Gastroesophageal sphincter (tissue), 4 donors: ENCODE measurements around the gene AGXT2. TPM values are rescaled to one million over a fixed set of nuclear protein-coding genes. Genes with fewer than 3 reads are reported as not detected.

Source experiments
- ATAC-seq: fragments of 150-250 bp; one replicate; pipeline ENCODE4 v1.9.1; 2016; ENCODE audit warnings: mild to moderate bottlenecking, moderate library complexity
- H3K27ac ChIP-seq, 4 donors: fragments of 200-600 bp; sonication (generic) in 3 of 4; 1 replicate in 3 of 4; 2 replicates in 1 of 4; pipeline ENCODE4 v1.5.1; 2016 to 2019
- H3K27me3 ChIP-seq: fragments of 200-600 bp; sonication (generic); one replicate; pipeline ENCODE4 v1.5.1; 2019
- H3K36me3 ChIP-seq, 2 donors: fragments of 200-600 bp; sonication (generic); one replicate each; pipeline ENCODE4 v1.5.1; 2019; ENCODE audit warnings: control low read depth in 1 of 2
- H3K4me1 ChIP-seq, 3 donors: fragments of 200-600 bp; sonication (generic); 1 replicate in 2 of 3; 2 replicates in 1 of 3; pipeline ENCODE4 v1.5.1; 2016 to 2019; ENCODE audit warnings: control low read depth in 2 of 3
- H3K4me3 ChIP-seq, 2 donors: fragments of 200-600 bp; sonication (generic); one replicate each; pipeline ENCODE4 v1.5.1; 2019; ENCODE audit warnings: mild to moderate bottlenecking in 1 of 2, moderate library complexity in 1 of 2
- H3K9me3 ChIP-seq, 3 donors: fragments of 200-600 bp; sonication (generic); one replicate each; pipeline ENCODE4 v1.5.1; 2017 to 2019; ENCODE audit warnings: control low read depth in 2 of 3
- CTCF ChIP-seq, 4 experiments: fragments of 200-600 bp in 2 of 4; fragments of 450-650 bp in 2 of 4; sonication (generic) in 1 of 4; IDR thresholded peaks; one replicate each; pipeline ENCODE4 v1.5.1; 2017 to 2019; ENCODE audit warnings: antibody characterized with exemption in 4 of 4, mild to moderate bottlenecking in 2 of 4, moderate library complexity in 2 of 4
- EP300 ChIP-seq: sonication (generic); formaldehyde crosslinking; IDR thresholded peaks from one replicate; pipeline ENCODE4 v1.6.1; 2017; ENCODE audit warnings: antibody characterized with exemption, mild to moderate bottlenecking
- POLR2A ChIP-seq, 2 donors: fragments of 450-650 bp; IDR thresholded peaks; one replicate each; pipeline ENCODE4 v1.6.1; 2017; ENCODE audit warnings: antibody characterized with exemption in 2 of 2, mild to moderate bottlenecking in 2 of 2, moderate library complexity in 1 of 2
- POLR2AphosphoS5 ChIP-seq: sonication (generic); formaldehyde crosslinking; IDR thresholded peaks from one replicate; pipeline ENCODE4 v1.6.1; 2017; ENCODE audit warnings: antibody characterized with exemption
- WGBS, 2 donors: methylation state at CpG; one replicate each; pipeline ENCODE4 v1.1.5; 2018; ENCODE audit warnings: low coverage in 1 of 2; 5-methylcytosine and 5-hydroxymethylcytosine counted together
- total RNA-seq, 4 donors: library from RNA; depleted of rRNA; stranded (reverse); fragments of >200 nt; gene quantifications; one replicate each; pipeline ENCODE4 v1.1.0, GENCODE V29; 2016

The AGXT2 gene
- total RNA-seq, 4 donors from 2014 or later: not detected

- Histone ChIP-seq H3K9me3 (no peaks in the 10 kb centered on the region), H3K4me1 (no peaks in the 10 kb centered on the region), H3K36me3 (no peaks in the 10 kb centered on the region), H3K4me3 (no peak overlapping the region), H3K27ac (no peak overlapping the region), H3K27me3 (peaks cover 5% of the 10 kb centered on the region)
- WGBS, 2 donors: 49 to 73% methylated on average over 2 to 7 of the region's 7 CpGs
- TF ChIP-seq EP300 (no peak), CTCF (IDR thresholded peaks at IDR 0.05) (no peak), POLR2A (IDR thresholded peaks at IDR 0.05) (no peak), POLR2AphosphoS5 (no peak)
- no peak for ATAC-seq
Observed at GRCh38 chr5:35023391-35024178, 24.2 kb downstream of the AGXT2 start.

GRCh38 chr5:35016174-35017051 is 31.3 kb downstream of the AGXT2 start:
- Histone ChIP-seq H3K9me3 (no peaks in the 10 kb centered on the region), H3K4me3 (no peak overlapping the region), H3K4me1 (no peaks in the 10 kb centered on the region), H3K27ac (no peak overlapping the region), H3K27me3 (no peaks in the 10 kb centered on the region), H3K36me3 (no peaks in the 10 kb centered on the region)
- 30 to 62% methylated on average over 4 of the region's 4 CpGs for WGBS, 2 donors
- no peak for ATAC-seq
- TF ChIP-seq EP300: no peak
- no peak for TF ChIP-seq POLR2AphosphoS5
- no peak for TF ChIP-seq POLR2A (IDR thresholded peaks at IDR 0.05)
- TF ChIP-seq CTCF (IDR thresholded peaks at IDR 0.05): no peak

- Histone ChIP-seq H3K27ac (no peak overlapping the region), H3K4me3 (no peak overlapping the region), H3K9me3 (no peaks in the 10 kb centered on the region), H3K27me3 (no peaks in the 10 kb centered on the region), H3K36me3 (no peaks in the 10 kb centered on the region), H3K4me1 (no peaks in the 10 kb centered on the region)
- no peak for ATAC-seq
- no peak for TF ChIP-seq EP300
- TF ChIP-seq CTCF (IDR thresholded peaks at IDR 0.05): no peak
- no peak for TF ChIP-seq POLR2A (IDR thresholded peaks at IDR 0.05)
- TF ChIP-seq POLR2AphosphoS5: no peak
- WGBS, 2 donors: 29 to 70% methylated on average over 1 to 4 of the region's 4 CpGs
Observed at GRCh38 chr5:35015063-35015462, 32.7 kb downstream of the AGXT2 start.

GRCh38 chr5:35012796-35013195 is 35.0 kb downstream of the AGXT2 start:
- no peaks in the 10 kb centered on the region for H3K36me3 ChIP-seq
- H3K9me3 ChIP-seq: no peaks in the 10 kb centered on the region
- TF ChIP-seq EP300: no peak
- TF ChIP-seq POLR2A (IDR thresholded peaks at IDR 0.05): no peak
- TF ChIP-seq POLR2AphosphoS5: no peak
- no peak for TF ChIP-seq CTCF (IDR thresholded peaks at IDR 0.05)
- WGBS, 2 donors: 76 to 84% methylated on average over 5 of the region's 5 CpGs
- no peaks in the 10 kb centered on the region for H3K27me3 ChIP-seq
- H3K4me3 ChIP-seq: no peak overlapping the region
- H3K27ac ChIP-seq: no peak overlapping the region
- ATAC-seq: no peak
- no peaks in the 10 kb centered on the region for H3K4me1 ChIP-seq
